Smooth muscle cell (in vitro differentiated cells): ENCODE data around the gene GCGR. TPM values are rescaled to one million over a fixed set of nuclear protein-coding genes. Genes with fewer than 3 reads are reported as not detected.

Experiments
- DNase-seq: peaks from one replicate; lab custom pipeline; 2025; ENCODE audit not compliant: unreplicated experiment; lab: John Stamatoyannopoulos, UW
- H2AFZ ChIP-seq: fragments of 200-600 bp; sonication (generic); 2 replicates; pipeline ENCODE4 v1.6.0; 2016; ENCODE audit warnings: antibody characterized with exemption, low read depth, mild to moderate bottlenecking
- H3F3A ChIP-seq: fragments of 200-600 bp; sonication (generic); 2 replicates; pipeline ENCODE4 v1.6.0; 2017; ENCODE audit warnings: antibody characterized with exemption, low read depth
- H3K27ac ChIP-seq: fragments of 200-600 bp; sonication (generic); 2 replicates; pipeline ENCODE4 v1.5.1; 2016; ENCODE audit warnings: low read depth, mild to moderate bottlenecking
- H3K27me3 ChIP-seq: fragments of 200-600 bp; sonication (generic); 2 replicates; pipeline ENCODE4 v1.6.1; 2016; ENCODE audit warnings: low read depth, mild to moderate bottlenecking
- H3K36me3 ChIP-seq: fragments of 200-600 bp; sonication (generic); 2 replicates; pipeline ENCODE4 v1.5.1; 2016; ENCODE audit warnings: low read depth
- H3K4me1 ChIP-seq: fragments of 200-600 bp; sonication (generic); 2 replicates; pipeline ENCODE4 v1.5.1; 2016; ENCODE audit warnings: low read depth
- H3K4me2 ChIP-seq: fragments of 200-600 bp; sonication (generic); 2 replicates; pipeline ENCODE4 v1.6.0; 2016; ENCODE audit warnings: mild to moderate bottlenecking
- H3K4me3 ChIP-seq: fragments of 200-600 bp; sonication (generic); 2 replicates; pipeline ENCODE4 v1.5.1; 2016; ENCODE audit warnings: mild to moderate bottlenecking
- H3K79me2 ChIP-seq: fragments of 200-600 bp; sonication (generic); 2 replicates; pipeline ENCODE4 v1.6.0; 2016; ENCODE audit warnings: low read depth, mild to moderate bottlenecking
- H3K9ac ChIP-seq: fragments of 200-600 bp; sonication (generic); 2 replicates; pipeline ENCODE4 v1.6.0; 2016; ENCODE audit warnings: low read depth
- H3K9me3 ChIP-seq: fragments of 200-600 bp; sonication (generic); replicated peaks from 2 replicates; pipeline ENCODE4 v1.5.1; 2016; ENCODE audit warnings: low read depth
- H4K20me1 ChIP-seq: fragments of 200-600 bp; sonication (generic); 2 replicates; pipeline ENCODE4 v1.6.0; 2016; ENCODE audit warnings: low read depth
- CTCF ChIP-seq: fragments of 200-600 bp; sonication (generic); IDR thresholded peaks from 2 replicates; pipeline ENCODE4 v1.5.1; 2017; ENCODE audit warnings: borderline replicate concordance, mild to moderate bottlenecking, antibody characterized with exemption; ENCODE audit not compliant: insufficient read depth, poor library complexity, severe bottlenecking
- WGBS: methylation state at CpG from one replicate; pipeline ENCODE4 v1.1.7; 2016; ENCODE audit warnings: low lambda C conversion rate; 5-methylcytosine and 5-hydroxymethylcytosine counted together
- polyA plus RNA-seq: library from polyadenylated mRNA; unstranded; fragments of >200 nt; fragmentation: Nextera tagmentation; extraction: Ambion mirVana; gene quantifications from 2 replicates; pipeline ENCODE4 v1.2.1, GENCODE V29; 2016
- total RNA-seq: library from RNA; depleted of rRNA; stranded (reverse); fragments of >200 nt; gene quantifications from 2 replicates; pipeline ENCODE4 v1.2.3, GENCODE V29; 2014

GCGR gene
- total and polyA plus RNA-seq, 2 experiments from 2014 or later: not detected

GRCh38 chr17:81810892-81811704, 7.1 kb downstream of the GCGR start:
- H3K4me1 ChIP-seq: no peaks in the 10 kb centered on the region
- no peak overlapping the region for H3K27ac ChIP-seq
- no peak overlapping the region for H3K4me2 ChIP-seq
- H3F3A ChIP-seq: no peaks in the 10 kb centered on the region
- H3K79me2 ChIP-seq: no peaks in the 10 kb centered on the region
- peaks cover 21% of the 10 kb centered on the region for H3K27me3 ChIP-seq
- no peak overlapping the region for H3K4me3 ChIP-seq
- no peak overlapping the region for H3K9ac ChIP-seq
- WGBS: 91% methylated on average over 38 of the region's 42 CpGs
- no peak for DNase-seq
- no peaks in the 10 kb centered on the region for H3K9me3 ChIP-seq
- no peaks in the 10 kb centered on the region for H4K20me1 ChIP-seq
- H2AFZ ChIP-seq: no peak overlapping the region
- no peaks in the 10 kb centered on the region for H3K36me3 ChIP-seq
- TF ChIP-seq CTCF: no peak

GRCh38 chr17:81811705-81812570, 8.0 kb downstream of the GCGR start:
- Histone ChIP-seq H3F3A (no peaks in the 10 kb centered on the region), H3K79me2 (no peaks in the 10 kb centered on the region), H3K4me3 (no peak overlapping the region), H3K27ac (no peak overlapping the region), H3K9ac (no peak overlapping the region), H2AFZ (no peak overlapping the region), H3K4me2 (no peak overlapping the region), H3K27me3 (peaks cover 13% of the 10 kb centered on the region), H3K36me3 (no peaks in the 10 kb centered on the region), H3K4me1 (no peaks in the 10 kb centered on the region), H3K9me3 (no peaks in the 10 kb centered on the region), H4K20me1 (no peaks in the 10 kb centered on the region)
- WGBS: 86% methylated on average over 16 of the region's 24 CpGs
- TF ChIP-seq CTCF: no peak
- DNase-seq: no peak

- no peak for DNase-seq
- H3K4me2 ChIP-seq: no peak overlapping the region
- no peak overlapping the region for H3K27ac ChIP-seq
- H3K79me2 ChIP-seq: no peaks in the 10 kb centered on the region
- peaks cover 4% of the 10 kb centered on the region for H3K27me3 ChIP-seq
- no peaks in the 10 kb centered on the region for H3K36me3 ChIP-seq
- H3K9ac ChIP-seq: no peak overlapping the region
- 84% methylated on average over 39 of the region's 45 CpGs for WGBS
- H3K4me3 ChIP-seq: no peak overlapping the region
- H3F3A ChIP-seq: no peaks in the 10 kb centered on the region
- no peak overlapping the region for H2AFZ ChIP-seq
- no peaks in the 10 kb centered on the region for H3K4me1 ChIP-seq
- no peaks in the 10 kb centered on the region for H4K20me1 ChIP-seq
- no peaks in the 10 kb centered on the region for H3K9me3 ChIP-seq
- no peak for TF ChIP-seq CTCF
Observed at GRCh38 chr17:81812571-81813370, 8.8 kb downstream of the GCGR start.
